Stimulated activated CD4-positive, alpha-beta T cell treated with anti-CD3 and anti-CD28 coated beads, TNF-alpha, amount 100 ng/mL, for 1 hour (primary cell): ENCODE measurements around the gene SFXN1.

ENCODE experiments used
- DNase-seq, 3 donors: peaks; one replicate each; pipeline ENCODE4 v3.0.0-alpha.2; 2020; ENCODE audit warnings: low read depth in 3 of 3, low spot score in 1 of 3

The SFXN1 gene

DNA sequence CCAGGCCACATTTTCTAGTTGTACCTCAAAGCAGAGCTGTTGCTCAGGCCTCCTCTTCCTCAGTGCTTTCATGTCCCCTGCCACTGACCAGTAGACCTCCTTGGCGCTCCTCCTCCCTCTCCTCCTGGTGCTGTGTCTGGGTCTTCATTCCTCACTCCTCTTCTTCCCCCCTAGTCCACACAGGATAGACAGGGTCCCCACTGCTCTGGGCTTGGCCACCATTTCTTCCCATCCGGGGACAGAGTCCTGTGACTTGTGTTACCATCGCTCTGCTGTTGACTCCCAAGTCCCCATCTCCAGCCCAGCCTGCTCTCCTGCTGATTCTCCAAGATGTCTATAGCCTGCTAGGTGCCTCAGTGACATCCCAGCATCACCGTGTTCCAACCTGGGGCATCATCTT, 91.3 kb downstream of the SFXN1 start:
- no peak for DNase-seq

DNA sequence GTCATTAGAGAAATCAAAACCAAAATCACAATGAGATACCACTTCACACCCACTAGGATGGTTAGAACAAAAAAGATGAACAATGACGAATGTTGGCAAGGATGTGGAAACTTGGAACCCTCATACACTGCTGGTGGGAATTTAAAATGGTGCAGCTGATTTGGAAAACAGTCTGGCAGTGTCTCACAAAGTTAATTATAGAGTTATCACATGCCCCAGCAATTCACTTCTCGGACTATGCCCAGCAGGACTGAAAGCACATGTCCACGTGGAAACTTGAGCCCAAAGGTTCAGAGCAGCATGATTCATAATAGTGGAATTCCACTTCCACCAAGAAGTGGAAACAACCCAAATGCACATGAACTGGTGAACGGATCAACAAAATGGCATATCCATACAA, 94.5 kb downstream of the SFXN1 start:
- DNase-seq, result no peak

DNA sequence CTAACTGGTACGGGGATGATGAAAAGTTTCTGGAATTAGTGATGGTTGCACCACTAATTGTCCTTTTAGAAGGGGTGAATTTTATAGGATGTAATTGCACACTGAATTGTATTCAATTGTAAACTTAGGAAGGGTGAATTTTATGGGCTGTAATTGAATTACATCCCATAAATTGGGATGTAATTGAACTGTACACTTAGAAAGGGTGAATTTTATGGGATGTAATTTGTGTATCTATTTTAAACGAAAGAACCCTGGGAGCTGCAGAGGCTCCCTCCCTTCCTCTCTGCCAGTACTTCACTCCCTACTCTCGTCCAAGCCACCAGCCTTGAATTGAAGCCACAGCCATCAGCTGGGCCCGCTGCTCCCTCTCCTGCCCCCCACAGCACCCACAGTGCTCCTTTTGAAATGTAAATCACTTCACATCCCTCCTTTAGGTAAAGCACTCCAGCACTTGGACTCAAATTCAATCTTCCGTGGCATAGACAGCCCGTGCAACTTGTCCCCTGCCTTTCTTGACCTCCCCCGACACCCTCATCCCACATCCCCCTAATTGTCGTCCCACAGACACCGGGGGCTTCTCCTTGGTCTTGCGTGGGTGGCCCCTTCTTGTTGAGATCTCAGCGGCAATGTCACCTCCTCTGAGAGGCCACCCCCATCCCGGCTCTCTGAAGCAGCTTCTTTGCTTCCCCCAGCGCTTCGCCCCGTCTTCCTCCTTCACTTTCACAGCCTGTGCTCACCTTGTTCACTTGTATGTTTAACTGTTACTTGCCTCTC, 95.3 kb downstream of the SFXN1 start:
- no peak for DNase-seq

DNA sequence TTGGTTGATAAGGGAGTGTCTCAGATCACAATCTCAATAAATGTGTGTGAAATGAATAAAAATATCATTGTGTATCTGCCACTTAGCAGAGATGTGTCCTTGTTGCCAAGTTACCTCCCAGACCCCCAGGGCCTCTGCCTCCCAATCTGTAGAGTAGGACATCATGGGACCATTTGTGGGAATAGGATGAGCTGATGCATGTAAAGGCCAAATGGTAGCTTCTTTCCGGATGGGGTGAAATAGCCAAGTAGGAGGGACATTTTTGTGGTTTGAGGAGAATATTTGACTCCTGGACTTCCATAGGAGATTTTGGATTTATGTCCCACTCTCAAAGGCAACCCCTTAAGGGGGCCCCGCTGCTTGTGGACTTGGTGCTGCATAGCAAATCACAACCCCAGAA, 96.9 kb downstream of the SFXN1 start:
- no peak for DNase-seq

DNA sequence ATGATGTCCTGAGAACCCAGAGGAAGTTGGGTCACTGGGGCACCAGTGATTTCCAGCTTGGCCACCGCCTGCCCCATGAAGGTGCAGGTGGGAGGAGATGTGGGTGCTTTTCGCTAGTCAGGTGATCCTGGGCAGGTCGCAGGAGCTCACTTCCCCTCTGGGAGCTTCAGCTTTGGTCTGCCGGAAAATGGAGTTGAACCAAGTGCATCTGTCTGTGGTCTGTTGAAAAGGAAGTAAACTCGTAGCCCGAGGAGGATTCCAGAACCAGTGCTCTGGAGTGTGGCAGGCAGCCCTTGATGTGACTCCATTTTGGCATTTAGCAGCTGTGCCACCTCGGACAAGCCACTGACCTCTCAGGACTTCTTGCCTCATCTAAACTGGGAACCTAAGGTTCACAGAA, 97.7 kb downstream of the SFXN1 start:
- DNase-seq, result no peak

DNA sequence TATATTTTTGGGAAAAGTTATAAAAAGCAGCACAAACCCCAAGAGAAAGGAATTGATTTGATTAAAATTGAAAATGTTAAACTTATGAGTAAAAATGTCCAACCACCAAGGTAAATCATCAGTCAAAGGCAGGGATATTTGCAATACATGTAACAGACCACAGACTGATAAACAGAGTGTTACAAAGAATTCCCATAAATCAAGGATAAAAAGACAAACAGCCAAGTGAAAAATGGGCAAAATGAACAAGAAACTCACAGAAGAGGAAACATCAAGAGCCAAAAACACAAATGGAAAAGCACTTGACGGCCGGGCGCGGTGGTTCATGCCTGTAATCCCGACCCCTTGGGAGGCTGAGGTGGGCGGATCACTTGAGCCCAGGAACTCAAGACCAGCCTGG, 98.2 kb downstream of the SFXN1 start:
- DNase-seq, result no peak
